Caco-2 (cell line): ENCODE results near the gene GREB1. TPM values are rescaled to one million over a fixed set of nuclear protein-coding genes. Genes with fewer than 3 reads are reported as not detected.

Experiments
- BruUV-seq: library from RNA; stranded (reverse); fragments of 400-500 nt; replicated peaks from 2 replicates; lab custom pipeline; 2021; lab: Mats Ljungman, UMichigan
- CTCF ChIA-PET: fragments of 300-600 bp; sonication (Branson Sonifier 250); formaldehyde crosslinking; loops from one replicate; lab custom pipeline; 2022; ENCODE audit warnings: antibody characterized with exemption; lab: Charles Lee
- POLR2A ChIA-PET: fragments of 300-600 bp; sonication (Branson Sonifier 250); formaldehyde crosslinking; loops from one replicate; lab custom pipeline; 2022; ENCODE audit warnings: antibody characterized with exemption; lab: Charles Lee
- DNase-seq, 2 experiments: peaks; one replicate each; pipeline versions ENCODE4 v3.0.0 to v3.0.0-alpha.2; 2020 to 2022
- H3K27me3 ChIP-seq: replicated peaks from 2 replicates; pipeline ENCODE4 v1.6.0; 2011; ENCODE audit warnings: low read length; ENCODE audit not compliant: control insufficient read depth, insufficient read depth
- H3K36me3 ChIP-seq: 2 replicates; pipeline ENCODE4 v1.5.1; 2011; ENCODE audit warnings: low read length; ENCODE audit not compliant: control insufficient read depth, insufficient read depth
- H3K4me1 ChIP-seq: fragments of 250-450 bp; sonication (Bioruptor Pico); 2 replicates; pipeline ENCODE4 v1.5.1; 2020; ENCODE audit warnings: mild to moderate bottlenecking
- H3K4me3 ChIP-seq: 2 replicates; pipeline ENCODE4 v1.5.1; 2011; ENCODE audit warnings: low read depth, mild to moderate bottlenecking, control low read depth, low read length
- H3K9me3 ChIP-seq: fragments of 250-450 bp; sonication (Bioruptor Pico); 2 replicates; pipeline ENCODE4 v1.5.1; 2020; ENCODE audit warnings: mild to moderate bottlenecking, moderate library complexity
- H3K27ac Mint-ChIP-seq: one replicate; pipeline ENCODE4 v1.8.0; 2022; ENCODE audit warnings: mixed read lengths; ENCODE audit not compliant: unreplicated experiment
- H3K27me3 Mint-ChIP-seq: one replicate; pipeline ENCODE4 v1.8.0; 2022; ENCODE audit warnings: mixed read lengths; ENCODE audit not compliant: insufficient read depth, unreplicated experiment
- H3K36me3 Mint-ChIP-seq: one replicate; pipeline ENCODE4 v1.8.0; 2022; ENCODE audit warnings: mild to moderate bottlenecking, mixed read lengths; ENCODE audit not compliant: insufficient read depth, unreplicated experiment
- H3K4me1 Mint-ChIP-seq: one replicate; pipeline ENCODE4 v1.8.0; 2022; ENCODE audit warnings: low read depth, mixed read lengths; ENCODE audit not compliant: unreplicated experiment
- H3K4me3 Mint-ChIP-seq: one replicate; pipeline ENCODE4 v1.8.0; 2022; ENCODE audit warnings: mild to moderate bottlenecking, moderate library complexity, mixed read lengths; ENCODE audit not compliant: unreplicated experiment
- H3K9me3 Mint-ChIP-seq: one replicate; pipeline ENCODE4 v1.8.0; 2022; ENCODE audit warnings: mixed read lengths; ENCODE audit not compliant: unreplicated experiment
- intact Hi-C: fragments of 100-400 bp; cut with micrococcal nuclease; formaldehyde crosslinking; loops from one replicate; pipeline ENCODE4 v1.10.0; 2022; ENCODE audit not compliant: unreplicated experiment
- total RNA-seq: library from RNA; stranded (reverse); gene quantifications from 2 replicates; pipeline ENCODE4 v1.2.3, GENCODE V29; 2022
- TF ChIP-seq, protein P1 (sequence below), 2 experiments: fragments of 200-600 bp in 1 of 2; IDR thresholded peaks; 1 replicate in 1 of 2; 2 replicates in 1 of 2; pipeline versions ENCODE4 v1.5.1 to v1.8.0; 2011 to 2022; ENCODE audit warnings: antibody characterized with exemption in 1 of 2, control low read depth in 1 of 2, inconsistent platforms in 1 of 2, low read depth in 1 of 2, low read length in 1 of 2, mild to moderate bottlenecking in 1 of 2, moderate library complexity in 1 of 2; ENCODE audit not compliant: insufficient read depth in 1 of 2, severe bottlenecking in 1 of 2, unreplicated experiment in 1 of 2

Gene GREB1
- total RNA-seq, 1 experiment from 2014 or later: 2.4 TPM

GRCh38 chr2:11499081-11499743 is 34.6 kb upstream of the GREB1 start:
- no TSS peak for BruUV-seq
- H3K4me1 Mint-ChIP-seq: peaks cover 11% of the 10 kb centered on the region
- Histone ChIP-seq H3K27me3 (no peaks in the 10 kb centered on the region), H3K36me3 (no peaks in the 10 kb centered on the region), H3K9me3 (no peaks in the 10 kb centered on the region), H3K4me1 (peaks cover 11% of the 10 kb centered on the region; the same call in 1 of the 2 replicates), H3K4me3 (no peak overlapping the region)
- intact Hi-C loops: loop anchor here (1.0 to 5.0 kb wide), 2 partner anchors 8 to 83 kb away; no protein-coding TSS in a partner anchor
- H3K9me3 Mint-ChIP-seq: peaks cover 12% of the 10 kb centered on the region
- no peaks in the 10 kb centered on the region for H3K36me3 Mint-ChIP-seq
- no peak overlapping the region for H3K4me3 Mint-ChIP-seq
- no peak for DNase-seq
- TF ChIP-seq, protein P1, sequence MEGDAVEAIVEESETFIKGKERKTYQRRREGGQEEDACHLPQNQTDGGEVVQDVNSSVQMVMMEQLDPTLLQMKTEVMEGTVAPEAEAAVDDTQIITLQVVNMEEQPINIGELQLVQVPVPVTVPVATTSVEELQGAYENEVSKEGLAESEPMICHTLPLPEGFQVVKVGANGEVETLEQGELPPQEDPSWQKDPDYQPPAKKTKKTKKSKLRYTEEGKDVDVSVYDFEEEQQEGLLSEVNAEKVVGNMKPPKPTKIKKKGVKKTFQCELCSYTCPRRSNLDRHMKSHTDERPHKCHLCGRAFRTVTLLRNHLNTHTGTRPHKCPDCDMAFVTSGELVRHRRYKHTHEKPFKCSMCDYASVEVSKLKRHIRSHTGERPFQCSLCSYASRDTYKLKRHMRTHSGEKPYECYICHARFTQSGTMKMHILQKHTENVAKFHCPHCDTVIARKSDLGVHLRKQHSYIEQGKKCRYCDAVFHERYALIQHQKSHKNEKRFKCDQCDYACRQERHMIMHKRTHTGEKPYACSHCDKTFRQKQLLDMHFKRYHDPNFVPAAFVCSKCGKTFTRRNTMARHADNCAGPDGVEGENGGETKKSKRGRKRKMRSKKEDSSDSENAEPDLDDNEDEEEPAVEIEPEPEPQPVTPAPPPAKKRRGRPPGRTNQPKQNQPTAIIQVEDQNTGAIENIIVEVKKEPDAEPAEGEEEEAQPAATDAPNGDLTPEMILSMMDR (IDR thresholded peaks at IDR 0.05; ENCODE audit: insufficient read depth in 1 of 2, low read depth in 1 of 2, low read length in 1 of 2, severe bottlenecking in 1 of 2, unreplicated experiment in 1 of 2): no peak
- ChIA-PET CTCF (no interaction called here), POLR2A (no interaction called here)
- no peaks in the 10 kb centered on the region for H3K27me3 Mint-ChIP-seq
- H3K27ac Mint-ChIP-seq: no peak overlapping the region

- H3K9me3 Mint-ChIP-seq: peaks cover 12% of the 10 kb centered on the region
- no peak for DNase-seq
- BruUV-seq: no TSS peak
- H3K36me3 Mint-ChIP-seq: no peaks in the 10 kb centered on the region
- H3K27me3 Mint-ChIP-seq: no peaks in the 10 kb centered on the region
- H3K27ac Mint-ChIP-seq: no peak overlapping the region
- no peaks in the 10 kb centered on the region for H3K9me3 ChIP-seq
- TF ChIP-seq, protein P1 (IDR thresholded peaks at IDR 0.05; ENCODE audit: insufficient read depth in 1 of 2, low read depth in 1 of 2, low read length in 1 of 2, severe bottlenecking in 1 of 2, unreplicated experiment in 1 of 2): no peak
- POLR2A ChIA-PET: no interaction called here
- CTCF ChIA-PET: interaction anchor here (1.1 kb wide), 1 partner anchor 668 kb away, joined by 5 read pairs; no protein-coding TSS in a partner anchor
- no peak overlapping the region for H3K4me3 ChIP-seq
- H3K36me3 ChIP-seq: no peaks in the 10 kb centered on the region
- peaks cover 11% of the 10 kb centered on the region; the same call in 1 of the 2 replicates for H3K4me1 ChIP-seq
- intact Hi-C loops: no loop called here
- H3K4me3 Mint-ChIP-seq: no peak overlapping the region
- H3K4me1 Mint-ChIP-seq: peaks cover 11% of the 10 kb centered on the region
- no peaks in the 10 kb centered on the region for H3K27me3 ChIP-seq
Measured at GRCh38 chr2:11500702-11501303, 33.0 kb upstream of the GREB1 start.

DNA sequence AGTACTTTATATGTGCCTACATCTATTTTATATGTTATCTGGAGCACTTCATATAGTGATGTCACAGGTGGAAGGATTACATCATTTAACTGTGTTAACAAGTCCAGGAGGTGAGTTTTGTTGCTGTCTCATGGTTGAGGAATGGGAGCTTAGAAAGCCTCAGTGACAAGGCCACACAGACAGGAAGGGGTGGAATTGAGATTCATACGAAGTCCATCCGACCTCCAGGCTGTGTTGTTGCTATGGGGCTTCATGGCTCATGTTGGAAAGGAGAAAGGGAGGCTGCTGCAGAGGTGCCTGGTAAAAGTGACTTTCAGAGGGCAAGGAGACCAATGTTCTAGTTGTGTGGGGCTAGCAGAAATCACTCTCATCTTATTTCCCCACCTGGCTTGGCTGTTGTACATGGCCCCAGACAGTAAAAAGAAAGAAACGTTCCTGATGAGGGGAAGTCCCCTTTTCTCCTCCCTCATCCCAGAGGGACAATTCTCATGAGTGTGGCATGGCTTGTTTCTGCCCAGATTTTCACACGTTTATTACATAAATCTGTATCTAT is 31.0 kb upstream of the GREB1 start:
- DNase-seq: no peak
- Histone ChIP-seq H3K4me3 (no peak overlapping the region), H3K36me3 (no peaks in the 10 kb centered on the region), H3K9me3 (no peaks in the 10 kb centered on the region), H3K27me3 (no peaks in the 10 kb centered on the region), H3K4me1 (peaks cover 11% of the 10 kb centered on the region; the same call in 1 of the 2 replicates)
- BruUV-seq: no TSS peak
- intact Hi-C loops: no loop called here
- TF ChIP-seq, protein P1 (IDR thresholded peaks at IDR 0.05; ENCODE audit: insufficient read depth in 1 of 2, low read depth in 1 of 2, low read length in 1 of 2, severe bottlenecking in 1 of 2, unreplicated experiment in 1 of 2): no peak
- no peak overlapping the region for H3K4me3 Mint-ChIP-seq
- ChIA-PET CTCF (no interaction called here), POLR2A (no interaction called here)
- H3K9me3 Mint-ChIP-seq: peaks cover 12% of the 10 kb centered on the region
- H3K36me3 Mint-ChIP-seq: no peaks in the 10 kb centered on the region
- no peaks in the 10 kb centered on the region for H3K27me3 Mint-ChIP-seq
- H3K4me1 Mint-ChIP-seq: peaks cover 11% of the 10 kb centered on the region
- H3K27ac Mint-ChIP-seq: no peak overlapping the region
